Erythroblast (primary cell): Measurements from ENCODE around the gene NR2F1-AS1.

Experiments
- DNase-seq, 2 experiments: peaks; one replicate each; lab custom pipeline; 2025; lab: John Stamatoyannopoulos, UW
- GATA1 ChIP-seq: IDR thresholded peaks from 2 replicates; pipeline ENCODE4 v1.6.1; 2011; ENCODE audit warnings: low read depth, mild to moderate bottlenecking, control low read depth, low read length, moderate library complexity
- POLR2A ChIP-seq: IDR thresholded peaks from 2 replicates; pipeline ENCODE4 v1.6.1; 2011; ENCODE audit warnings: mild to moderate bottlenecking, low read length

NR2F1-AS1 gene

DNA sequence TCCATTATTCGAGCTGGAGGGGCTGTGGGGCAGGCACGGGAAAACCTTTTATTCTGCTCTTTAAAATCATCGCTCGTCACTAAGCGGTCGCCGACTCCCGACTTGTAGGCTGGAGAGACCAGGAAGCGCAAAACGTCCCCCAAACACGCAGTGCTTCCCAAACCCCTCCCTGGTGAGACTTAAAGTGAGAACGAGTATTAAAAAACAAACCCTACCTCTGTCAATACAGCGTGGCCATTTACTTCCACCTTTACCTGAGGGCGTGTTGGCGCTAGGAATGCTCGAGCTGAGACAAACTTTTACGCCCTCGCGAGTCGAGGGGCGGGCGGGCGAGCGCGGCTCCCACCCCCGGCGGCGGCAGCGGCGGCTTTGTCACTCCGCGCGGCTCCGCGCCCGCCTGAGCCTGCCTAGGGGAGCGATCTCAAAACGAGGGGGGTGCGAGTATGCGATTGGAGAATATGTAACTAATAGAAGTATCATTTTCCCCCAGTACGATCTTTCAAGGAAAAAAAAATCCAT, at the start of gene NR2F1-AS1:
Gene NR2F1-AS1 (minus strand): TSS at position 293 of the 519 bp plus-strand sequence.
- DNase-seq: no peak
- TF ChIP-seq GATA1: no peak
- no peak for TF ChIP-seq POLR2A

DNA sequence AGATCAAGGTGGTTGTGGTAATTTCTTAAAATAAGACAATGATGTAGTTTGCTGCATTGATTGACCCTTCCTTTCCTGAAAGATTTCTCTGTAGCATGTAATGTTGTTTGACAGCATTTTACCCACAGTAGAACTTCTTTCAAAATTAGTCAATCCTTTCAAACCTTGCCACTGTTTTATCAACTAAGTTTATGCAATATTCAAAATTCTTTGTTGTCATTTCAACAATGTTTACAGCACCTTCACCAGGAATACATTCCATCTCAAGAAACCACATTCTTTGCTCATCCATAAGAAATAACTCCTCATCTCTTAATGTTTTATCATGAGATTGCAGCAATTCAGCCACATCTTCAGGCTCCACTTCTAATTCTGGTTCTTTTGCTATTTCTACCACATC, 45.8 kb upstream of the NR2F1-AS1 start:
- TF ChIP-seq POLR2A (no peak), GATA1 (no peak)
- DNase-seq: no peak

DNA sequence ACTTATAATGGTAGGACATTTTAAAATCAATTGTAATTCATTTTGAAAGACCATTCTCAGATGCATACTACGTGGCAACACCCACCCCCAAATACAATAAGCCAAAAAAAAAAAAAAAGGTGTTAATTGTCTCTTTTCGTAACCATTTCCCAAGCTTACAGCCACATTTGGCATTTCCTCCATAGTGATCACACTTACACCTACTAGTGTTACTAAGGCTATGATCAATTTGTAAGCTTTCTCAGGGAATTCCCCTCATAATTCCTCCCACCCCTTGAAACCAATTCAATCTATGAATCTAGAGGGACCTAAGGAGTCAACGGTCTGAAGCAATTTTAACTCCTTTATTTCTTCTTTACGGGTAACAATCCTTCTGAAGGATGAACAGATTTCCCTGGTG, 42.1 kb upstream of the NR2F1-AS1 start:
- TF ChIP-seq GATA1 (no peak), POLR2A (no peak)
- DNase-seq: no peak

DNA sequence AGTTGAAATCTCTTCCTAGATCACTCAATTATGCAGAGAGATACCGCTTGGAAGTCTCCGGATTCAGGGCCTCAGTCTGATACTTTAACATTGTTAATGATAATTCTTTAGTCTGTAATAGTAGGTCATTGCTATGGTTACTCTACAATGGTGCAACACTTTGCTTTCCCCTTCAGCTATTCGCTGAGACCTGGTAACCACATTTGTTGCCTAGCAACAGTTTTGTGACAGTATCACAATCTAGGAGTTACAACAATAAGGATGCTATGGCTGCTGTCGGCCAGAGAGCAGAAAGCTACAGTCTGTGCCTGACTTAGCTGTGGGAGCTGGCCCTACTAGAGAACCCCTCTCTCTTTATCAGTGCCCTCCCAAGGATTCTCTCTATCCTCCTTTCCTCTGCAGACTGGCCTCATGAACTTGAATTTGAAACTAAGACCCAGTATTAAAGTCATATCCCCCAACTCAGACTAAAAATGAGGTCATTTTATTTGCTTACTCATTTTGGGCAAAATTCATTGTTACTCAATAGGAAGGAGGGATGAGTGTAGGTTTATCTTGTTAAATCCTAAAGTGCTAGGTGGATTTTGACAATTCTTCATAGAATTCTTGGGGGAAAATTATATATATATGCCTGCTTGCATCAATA, 41.3 kb upstream of the NR2F1-AS1 start:
- DNase-seq: peak; percentile 21 to 45
- TF ChIP-seq POLR2A (no peak), GATA1 (no peak)

DNA sequence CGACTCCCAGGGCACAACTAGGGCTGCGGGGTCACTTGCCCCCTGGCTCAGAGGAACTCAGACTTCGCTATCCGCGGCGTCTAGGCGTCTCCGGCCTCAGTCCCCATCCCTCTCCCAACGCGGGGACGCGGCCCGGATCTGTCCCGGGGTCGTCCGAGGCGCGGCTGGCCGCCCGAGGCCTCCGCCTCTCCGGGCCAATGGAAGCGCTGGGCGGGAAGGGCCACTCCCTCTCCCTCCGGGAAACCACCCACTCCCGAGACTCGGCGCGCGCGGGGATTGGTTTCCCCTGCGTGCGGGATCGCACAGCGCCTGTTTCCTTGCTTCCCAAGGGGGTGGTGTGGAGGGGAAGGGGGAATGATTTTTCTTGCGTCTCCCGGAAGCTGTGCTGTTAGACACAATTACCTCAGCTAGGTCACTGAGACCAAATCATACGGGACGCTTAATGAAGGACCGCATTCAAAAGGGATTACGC, 40.3 kb upstream of the NR2F1-AS1 start:
- TF ChIP-seq GATA1 (no peak), POLR2A (no peak)
- DNase-seq: peak; percentile 58 to 67

DNA sequence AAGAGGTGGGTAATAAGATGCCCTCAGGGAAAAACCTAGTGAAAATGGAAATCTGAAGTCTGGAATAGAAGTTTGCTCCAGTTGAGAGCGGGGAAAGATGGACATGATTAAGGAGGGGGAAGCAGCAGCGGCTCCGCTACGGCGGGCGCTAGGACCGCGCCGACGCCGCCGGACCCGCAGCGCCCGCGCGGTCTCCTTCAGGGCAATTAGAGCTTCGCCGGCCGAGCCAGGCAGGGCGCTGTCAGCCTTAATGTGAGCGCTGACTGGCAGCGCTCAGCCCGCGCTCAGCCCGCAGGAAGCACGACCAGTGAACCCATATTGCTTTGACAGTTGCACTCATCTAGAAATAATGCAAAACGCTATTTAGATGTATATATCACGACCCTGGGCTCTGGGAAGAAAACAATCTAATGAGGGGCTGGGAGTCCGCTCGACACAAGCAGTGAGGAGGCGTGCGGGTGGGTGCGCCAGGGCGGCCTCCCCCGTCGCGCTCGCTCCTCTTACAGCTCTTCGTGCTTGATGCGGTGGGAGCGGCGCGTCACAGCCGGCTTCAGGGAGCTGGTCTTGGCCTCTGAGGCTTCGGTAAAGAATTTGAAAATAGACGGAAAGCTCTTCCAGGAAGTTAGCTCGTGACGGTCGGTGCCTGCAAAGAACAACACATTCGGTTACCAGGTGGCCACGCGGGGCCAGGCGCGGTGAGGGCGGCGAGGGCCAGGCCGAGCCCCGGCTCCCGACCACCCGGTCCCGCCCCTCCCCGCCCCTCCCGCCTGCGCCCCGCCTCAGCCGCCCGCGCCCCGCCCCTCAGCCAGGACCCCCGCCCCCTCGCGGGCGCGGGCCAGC, 39.7 kb upstream of the NR2F1-AS1 start:
- peak; percentile 81 to 85 for DNase-seq
- TF ChIP-seq POLR2A (no peak), GATA1 (no peak)

DNA sequence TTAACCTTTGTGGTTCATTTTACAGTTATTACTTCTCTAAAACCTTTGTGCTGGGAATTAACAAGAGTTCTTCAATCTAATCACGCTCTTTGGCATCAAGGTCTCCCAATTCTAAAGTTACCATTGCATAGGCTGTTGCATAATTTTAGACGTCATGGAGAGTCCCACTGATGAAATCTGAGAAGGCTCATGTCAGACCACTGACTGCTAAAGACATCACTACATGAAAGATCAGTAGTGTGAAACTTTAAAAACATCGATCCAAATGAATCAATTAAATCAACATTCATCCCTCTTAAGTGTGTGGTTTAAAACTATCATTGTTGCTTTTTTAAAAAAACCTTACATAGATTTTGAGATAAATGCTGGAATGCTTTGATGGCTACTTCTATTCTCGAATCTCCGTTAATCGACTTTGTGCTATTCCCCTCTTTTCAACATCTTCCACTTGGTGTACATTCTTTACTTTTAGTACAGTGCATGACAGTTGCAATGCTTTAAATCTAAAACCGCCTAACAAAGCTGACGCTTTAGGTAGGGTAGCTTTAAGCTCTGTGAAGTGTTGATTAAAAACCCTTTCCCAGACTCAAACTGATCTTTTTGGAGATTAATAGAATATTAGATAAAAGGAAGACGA, 35.6 kb upstream of the NR2F1-AS1 start:
- TF ChIP-seq POLR2A (no peak), GATA1 (no peak)
- DNase-seq: no peak

DNA sequence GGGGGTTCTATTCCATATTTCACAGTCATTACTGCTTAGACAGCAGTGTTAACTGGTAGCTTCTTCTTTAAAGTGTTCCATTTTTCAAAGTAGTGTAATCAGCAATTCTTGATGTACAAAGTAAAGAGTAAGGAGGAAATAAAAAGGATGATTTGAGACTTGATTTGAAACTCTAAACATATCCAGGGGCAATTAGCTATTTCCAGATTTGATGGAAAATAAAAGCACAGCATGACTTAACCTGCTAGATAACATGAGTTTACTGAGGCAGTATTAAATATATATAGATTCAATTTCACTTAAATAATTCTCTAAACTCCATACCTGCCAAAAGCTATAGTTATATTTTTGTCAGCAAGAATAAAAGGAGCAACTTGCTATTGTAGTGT, 31.8 kb upstream of the NR2F1-AS1 start:
- DNase-seq: no peak
- TF ChIP-seq GATA1 (no peak), POLR2A (no peak)

DNA sequence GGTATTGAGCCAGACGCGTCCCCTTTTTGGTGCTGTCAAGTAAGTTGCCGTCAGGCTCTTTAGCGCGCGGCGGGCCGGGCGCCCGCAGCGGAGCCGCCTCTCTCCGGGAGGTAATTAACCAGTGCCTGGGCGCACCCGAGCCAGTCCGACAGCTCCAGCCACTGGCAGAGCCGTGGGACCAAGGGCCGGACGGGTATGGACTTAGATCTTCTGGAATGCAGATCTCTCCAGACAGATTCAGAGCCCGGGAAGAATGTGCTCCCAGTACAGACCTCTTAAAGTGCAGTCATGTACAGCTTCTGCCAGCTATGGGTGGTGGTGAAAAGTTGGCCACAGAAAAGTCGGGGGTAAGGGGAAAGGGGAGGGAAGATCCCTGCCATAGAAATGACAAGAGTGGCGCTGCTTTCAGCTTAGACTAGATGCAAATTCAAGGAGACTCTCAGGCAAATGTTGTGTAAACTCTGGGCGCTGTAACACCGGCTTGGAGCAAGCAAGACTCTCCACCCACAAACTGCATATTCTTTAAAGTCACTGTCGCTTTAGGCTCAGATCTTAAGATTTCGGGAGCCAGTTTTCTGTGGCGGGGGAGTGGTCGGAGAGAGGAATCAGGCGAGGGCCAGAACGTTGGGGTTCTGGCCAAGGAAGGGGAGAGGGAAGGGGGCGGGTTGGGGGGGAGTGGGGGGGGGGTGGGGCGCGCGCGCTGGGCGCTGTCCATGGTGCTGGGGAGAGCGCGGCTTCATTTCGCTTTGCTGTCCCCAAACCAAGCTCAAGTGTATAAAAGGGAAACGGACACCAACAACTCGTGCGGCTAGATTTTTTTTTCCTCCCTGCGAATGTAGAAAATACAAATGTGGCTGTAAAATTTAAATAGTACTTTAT, 31.2 kb upstream of the NR2F1-AS1 start:
- TF ChIP-seq POLR2A: no peak
- TF ChIP-seq GATA1: no peak
- DNase-seq: peak; percentile 40 to 47

DNA sequence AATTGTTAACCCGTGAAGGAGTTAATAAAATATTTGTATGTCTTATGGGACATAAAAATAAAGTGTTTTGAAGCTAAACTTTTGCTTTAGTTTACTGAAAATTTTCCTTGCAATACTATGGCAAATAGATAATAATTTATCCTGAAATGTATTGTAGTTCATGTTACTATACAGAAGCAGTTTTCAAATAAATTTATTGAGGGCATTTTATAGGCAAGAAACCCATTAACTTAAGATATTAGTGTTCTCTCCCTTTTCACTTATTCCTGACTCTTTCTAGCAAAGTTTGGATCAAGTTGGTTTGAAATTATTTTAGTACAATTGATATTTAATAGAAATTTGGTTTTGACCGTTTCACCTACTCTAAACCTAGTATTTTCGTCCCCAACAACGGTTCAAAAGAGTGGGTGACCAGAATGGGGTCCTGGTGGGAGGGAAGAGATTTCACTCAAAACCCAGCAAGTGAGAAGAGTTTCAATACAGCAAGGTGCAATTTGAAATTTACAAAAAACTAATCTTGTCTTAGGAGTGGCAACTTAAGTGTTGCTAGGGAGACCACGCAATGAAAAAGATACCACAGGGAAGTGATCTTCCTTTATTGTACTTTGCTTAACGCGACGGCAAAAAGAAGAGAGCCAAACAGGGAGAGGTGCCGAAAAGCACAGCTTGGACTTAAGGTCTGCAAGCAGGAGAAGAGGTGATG, 30.4 kb upstream of the NR2F1-AS1 start:
- no peak for TF ChIP-seq GATA1
- no peak for TF ChIP-seq POLR2A
- DNase-seq: no peak

DNA sequence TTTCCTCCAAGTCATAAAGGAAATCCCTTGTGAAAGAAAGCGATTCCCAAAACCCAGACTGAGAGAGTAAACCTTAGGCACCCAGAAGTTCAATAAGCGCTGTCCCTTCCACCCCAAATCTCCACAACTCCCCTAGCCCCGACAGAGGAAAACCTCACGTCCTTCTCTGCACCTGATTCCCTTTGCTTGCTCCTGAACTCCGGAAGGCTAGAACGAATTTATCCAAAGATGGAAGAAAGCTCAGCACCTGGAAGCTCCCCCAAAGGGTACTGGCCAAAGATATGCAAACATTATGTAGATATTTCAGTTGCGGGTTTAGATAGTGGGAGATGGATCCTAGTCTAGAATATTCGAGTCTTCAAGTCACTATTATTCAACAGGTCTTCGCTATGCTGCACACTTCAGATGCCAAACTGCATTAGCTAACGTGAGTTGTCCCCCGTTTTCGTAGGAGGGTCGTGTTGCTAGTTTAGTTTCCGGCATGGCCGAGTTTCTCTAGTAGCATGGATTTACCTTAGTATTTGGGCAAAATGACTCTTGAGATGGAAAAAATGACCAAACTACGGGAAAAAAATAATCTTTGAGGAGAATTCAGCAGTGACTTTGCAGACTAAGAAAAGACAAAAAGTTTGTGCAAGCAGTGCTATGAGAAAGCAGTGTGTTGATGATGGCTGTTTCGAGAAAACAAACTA, 29.7 kb upstream of the NR2F1-AS1 start:
- TF ChIP-seq POLR2A: no peak
- TF ChIP-seq GATA1: no peak
- DNase-seq: no peak

DNA sequence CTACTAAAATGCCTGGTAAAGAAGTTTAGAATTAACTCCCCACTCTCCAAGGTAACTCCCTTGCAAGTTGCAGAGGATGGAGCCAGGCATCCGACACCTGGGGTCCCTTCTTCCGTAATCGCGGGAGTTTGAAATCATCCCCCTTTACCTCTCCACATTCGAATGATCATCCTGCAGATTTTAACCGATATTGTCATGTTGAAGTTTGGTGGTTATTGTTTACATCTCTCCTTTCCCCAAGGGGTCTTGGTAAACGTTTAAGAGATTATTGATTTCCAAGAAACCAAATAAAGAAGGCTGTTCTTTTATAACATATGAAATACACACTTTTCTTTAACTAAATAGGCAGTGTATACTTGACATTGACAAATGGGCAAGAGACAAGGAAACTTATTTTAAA, 28.7 kb upstream of the NR2F1-AS1 start:
- TF ChIP-seq GATA1: no peak
- TF ChIP-seq POLR2A: no peak
- no peak for DNase-seq
